OCI-LY7 (cell line): ENCODE measurements around the gene AGAP3. TPM values are rescaled to one million over a fixed set of nuclear protein-coding genes. Genes with fewer than 3 reads are reported as not detected.

Experiments
- BruUV-seq: library from RNA; stranded (reverse); fragments of 400-500 nt; replicated peaks from 2 replicates; lab custom pipeline; 2021; lab: Mats Ljungman, UMichigan
- CTCF ChIA-PET: fragments of 300-600 bp; sonication (Branson Sonifier 250); formaldehyde crosslinking; loops from one replicate; lab custom pipeline; 2022; ENCODE audit warnings: antibody characterized with exemption; ENCODE audit not compliant: unreplicated experiment; lab: Charles Lee
- POLR2A ChIA-PET: fragments of 300-600 bp; sonication (Branson Sonifier 250); formaldehyde crosslinking; loops from one replicate; lab custom pipeline; 2022; ENCODE audit warnings: antibody characterized with exemption; lab: Charles Lee
- DNase-seq: peaks from one replicate; pipeline ENCODE4 v3.0.0-alpha.2; 2015; ENCODE audit warnings: low spot score
- H2AFZ ChIP-seq: fragments of 200-600 bp; sonication (generic), shearing (Covaris generic); 2 replicates; pipeline ENCODE4 v1.6.1; 2014; ENCODE audit warnings: mild to moderate bottlenecking, antibody characterized with exemption, low read length, moderate library complexity
- H3K27ac ChIP-seq: fragments of 200-600 bp; sonication (generic); 2 replicates; pipeline ENCODE4 v1.5.1; 2014; ENCODE audit warnings: mixed run types, low read depth, mild to moderate bottlenecking, moderate library complexity, low read length, inconsistent platforms; ENCODE audit not compliant: poor library complexity, severe bottlenecking
- H3K36me3 ChIP-seq: fragments of 200-600 bp; sonication (generic); 2 replicates; pipeline ENCODE4 v1.6.1; 2014; ENCODE audit warnings: mild to moderate bottlenecking, antibody characterized with exemption, low read length, moderate library complexity, mixed read lengths; ENCODE audit not compliant: insufficient read depth
- H3K4me1 ChIP-seq: fragments of 200-600 bp; sonication (generic); 2 replicates; pipeline ENCODE4 v1.5.1; 2014; ENCODE audit warnings: mild to moderate bottlenecking, low read length; ENCODE audit not compliant: insufficient read depth, poor library complexity, severe bottlenecking
- H3K4me2 ChIP-seq: fragments of 200-600 bp; sonication (generic); 2 replicates; pipeline ENCODE4 v1.6.1; 2014; ENCODE audit warnings: mild to moderate bottlenecking, low read length
- H3K4me3 ChIP-seq: fragments of 200-600 bp; sonication (generic); 2 replicates; pipeline ENCODE4 v1.5.1; 2014; ENCODE audit warnings: mild to moderate bottlenecking, low read depth, low read length; ENCODE audit not compliant: poor library complexity, severe bottlenecking
- H3K79me2 ChIP-seq: fragments of 200-600 bp; sonication (generic); 2 replicates; pipeline ENCODE4 v1.6.1; 2016; ENCODE audit warnings: low read depth, mild to moderate bottlenecking, low read length, moderate library complexity, mixed read lengths; ENCODE audit not compliant: insufficient read depth
- H3K9me2 ChIP-seq: fragments of 200-600 bp; sonication (generic); 2 replicates; pipeline ENCODE4 v1.6.1; 2016; ENCODE audit warnings: mild to moderate bottlenecking, low read length, mixed read lengths; ENCODE audit not compliant: insufficient read depth
- H3K9me3 ChIP-seq: fragments of 200-600 bp; sonication (generic); 2 replicates; pipeline ENCODE4 v1.6.1; 2014; ENCODE audit warnings: mild to moderate bottlenecking, mixed run types, low read length, mixed read lengths
- H4K20me1 ChIP-seq: fragments of 200-600 bp; sonication (generic); 2 replicates; pipeline ENCODE4 v1.6.1; 2014; ENCODE audit warnings: mild to moderate bottlenecking, antibody characterized with exemption, low read length, moderate library complexity, mixed read lengths; ENCODE audit not compliant: insufficient read depth
- CTCF ChIP-seq: fragments of 200-600 bp; sonication (generic); conservative IDR thresholded peaks from 2 replicates; pipeline ENCODE4 v1.5.1; 2014; ENCODE audit warnings: mild to moderate bottlenecking, antibody characterized with exemption, low read length, moderate library complexity, mixed read lengths
- EZH2phosphoT487 ChIP-seq: fragments of 200-600 bp; sonication (generic); IDR thresholded peaks from 2 replicates; pipeline ENCODE4 v1.6.1; 2018; ENCODE audit warnings: low read depth, borderline replicate concordance, mild to moderate bottlenecking, mixed run types, antibody characterized with exemption, low read length, moderate library complexity, mixed read lengths
- intact Hi-C: fragments of 100-400 bp; cut with micrococcal nuclease; formaldehyde crosslinking; loops from one replicate; pipeline ENCODE4 v1.10.0; 2022; ENCODE audit not compliant: unreplicated experiment
- total RNA-seq, 2 experiments: library from RNA; depleted of rRNA in 1 of 2; stranded (reverse); fragments of >200 nt in 1 of 2; shearing (Covaris generic) in 1 of 2; gene quantifications; 2 replicates each; pipeline ENCODE4 v1.2.3, GENCODE V29; 2014 to 2022

AGAP3 gene
- total RNA-seq, 2 experiments from 2014 or later: 4.8 to 30.9 TPM

GRCh38 chr7:151061213-151062110 lies 24.8 kb upstream of the AGAP3 start:
- TF ChIP-seq EZH2phosphoT487 (no peak), CTCF (no peak)
- intact Hi-C loops: no loop called here
- Histone ChIP-seq H2AFZ (no peak overlapping the region), H3K9me2 (no peaks in the 10 kb centered on the region), H3K27ac (no peak overlapping the region), H3K9me3 (no peaks in the 10 kb centered on the region), H3K4me2 (peak overlapping the region; percentile 98), H4K20me1 (no peaks in the 10 kb centered on the region), H3K36me3 (peaks cover 23% of the 10 kb centered on the region), H3K79me2 (peaks cover 14% of the 10 kb centered on the region; the same call in 1 of the 2 replicates), H3K4me3 (peak overlapping the region; percentile 98), H3K4me1 (peaks cover 33% of the 10 kb centered on the region)
- ChIA-PET POLR2A (interaction anchor here (0.9 kb wide), 1 partner anchor 33 kb away, joined by 3 read pairs; the partner anchor contains the start of gene ABCB8), CTCF (no interaction called here)
- no TSS peak for BruUV-seq
- DNase-seq: no peak

GRCh38 chr7:151062111-151062398 lies 24.2 kb upstream of the AGAP3 start:
- ChIA-PET CTCF (no interaction called here), POLR2A (no interaction called here)
- H3K4me2 ChIP-seq: no peak overlapping the region

More at GRCh38 chr7:151062111-151062398, 24.2 kb upstream of the AGAP3 start:
- peaks cover 14% of the 10 kb centered on the region; the same call in 1 of the 2 replicates for H3K79me2 ChIP-seq
- no TSS peak for BruUV-seq
- no peaks in the 10 kb centered on the region for H3K9me3 ChIP-seq
- TF ChIP-seq EZH2phosphoT487: no peak
- TF ChIP-seq CTCF: no peak
- intact Hi-C loops: no loop called here
- peaks cover 28% of the 10 kb centered on the region for H3K4me1 ChIP-seq
- no peak for DNase-seq
- H3K4me3 ChIP-seq: no peak overlapping the region
- H4K20me1 ChIP-seq: no peaks in the 10 kb centered on the region
- peaks cover 29% of the 10 kb centered on the region for H3K36me3 ChIP-seq
- no peak overlapping the region for H2AFZ ChIP-seq
- H3K27ac ChIP-seq: no peak overlapping the region
- no peaks in the 10 kb centered on the region for H3K9me2 ChIP-seq
